A549 (cell line): ENCODE measurements around the gene PPP2R3C. TPM values are rescaled to one million over a fixed set of nuclear protein-coding genes. Genes with fewer than 3 reads are reported as not detected.
A peak's percentile ranks its signal among the peaks of the same experiment; 100 is the strongest.

Experiments used
- BCL3 ChIP-seq: fragments of >200 bp; sonication (Bioruptor Twin); formaldehyde crosslinking; IDR thresholded peaks from 3 replicates; pipeline ENCODE4 v1.6.1; 2016
- CBX8 ChIP-seq: fragments of 200-600 bp; sonication (generic); IDR thresholded peaks from 2 replicates; pipeline ENCODE4 v1.6.1; 2016
- E2F6 ChIP-seq: IDR thresholded peaks from 2 replicates; pipeline ENCODE4 v1.6.1; 2012; ENCODE audit warnings: low read depth, borderline replicate concordance
- ELK1 ChIP-seq: fragments of 150-350 bp; IDR thresholded peaks from 2 replicates; pipeline ENCODE4 v1.6.1; 2014; ENCODE audit warnings: low read depth, mild to moderate bottlenecking, low read length
- EP300 ChIP-seq, 2 experiments: fragments of >200 bp; sonication (Bioruptor Twin); formaldehyde crosslinking; IDR thresholded peaks; 2 replicates in 1 of 2; 3 replicates in 1 of 2; pipeline ENCODE4 v1.6.1; 2016 to 2017
- FOSB ChIP-seq: fragments of 250-450 bp; sonication (Bioruptor Pico); IDR thresholded peaks from 2 replicates; pipeline ENCODE4 v1.5.0; 2020; ENCODE audit warnings: mild to moderate bottlenecking, moderate library complexity
- FOSL2 ChIP-seq, 2 experiments: fragments of 450-650 bp in 1 of 2; fragments of >200 bp in 1 of 2; sonication (Bioruptor Twin) in 1 of 2; formaldehyde crosslinking; IDR thresholded peaks; 2 replicates each; pipeline versions ENCODE4 v1.5.0 to v1.6.1; 2016 to 2020; ENCODE audit warnings: mild to moderate bottlenecking in 1 of 2, moderate library complexity in 1 of 2
- HOXA7 ChIP-seq: fragments of 250-450 bp; sonication (Bioruptor Pico); IDR thresholded peaks from 2 replicates; pipeline ENCODE4 v1.5.0; 2020; ENCODE audit warnings: mild to moderate bottlenecking, moderate library complexity
- HOXB5 ChIP-seq: fragments of 250-450 bp; sonication (Bioruptor Pico); IDR thresholded peaks from 2 replicates; pipeline ENCODE4 v1.5.0; 2020; ENCODE audit warnings: mild to moderate bottlenecking, moderate library complexity
- MAFK ChIP-seq: fragments of 450-650 bp; IDR thresholded peaks from 2 replicates; pipeline ENCODE4 v1.6.1; 2014; ENCODE audit not compliant: partially characterized antibody
- MAX ChIP-seq: IDR thresholded peaks from 2 replicates; pipeline ENCODE4 v1.6.1; 2012
- MAZ ChIP-seq: fragments of 150-350 bp; IDR thresholded peaks from 2 replicates; pipeline ENCODE4 v1.6.1; 2014; ENCODE audit warnings: antibody characterized with exemption, low read depth, low read length, borderline replicate concordance
- MYC ChIP-seq: IDR thresholded peaks from 2 replicates; pipeline ENCODE4 v1.6.1; 2012; ENCODE audit warnings: mild to moderate bottlenecking, inconsistent platforms, low read length, improper control_type of control experiment, borderline replicate concordance
- NFE2L2 ChIP-seq: fragments of 150-350 bp; conservative IDR thresholded peaks from 2 replicates; pipeline ENCODE4 v1.6.1; 2014; ENCODE audit warnings: low read length
- NR3C1 ChIP-seq: fragments of >200 bp; sonication (Bioruptor Twin); formaldehyde crosslinking; IDR thresholded peaks from 3 replicates; pipeline ENCODE4 v1.6.1; 2017
- PHF8 ChIP-seq: fragments of 200-600 bp; sonication (generic); IDR thresholded peaks from 2 replicates; pipeline ENCODE4 v1.6.1; 2016; ENCODE audit warnings: low read depth, mild to moderate bottlenecking, antibody characterized with exemption, moderate library complexity, borderline replicate concordance
- POLR2AphosphoS2 ChIP-seq: conservative IDR thresholded peaks from 2 replicates; pipeline ENCODE4 v1.6.1; 2012; ENCODE audit warnings: low read length, improper control_type of control experiment, inconsistent platforms
- RAD21 ChIP-seq, 2 experiments: fragments of >200 bp in 1 of 2; sonication (Bioruptor Twin) in 1 of 2; formaldehyde crosslinking in 1 of 2; IDR thresholded peaks in 1 of 2; conservative IDR thresholded peaks in 1 of 2; 2 replicates in 1 of 2; 3 replicates in 1 of 2; pipeline ENCODE4 v1.6.1; 2012 to 2018; ENCODE audit warnings: inconsistent platforms in 1 of 2
- RARB ChIP-seq: fragments of 250-450 bp; sonication (Bioruptor Pico); IDR thresholded peaks from 2 replicates; pipeline ENCODE4 v1.8.0; 2021; ENCODE audit warnings: mild to moderate bottlenecking, moderate library complexity
- TP53 ChIP-seq: fragments of 250-450 bp; sonication (Bioruptor Pico); IDR thresholded peaks from 2 replicates; pipeline ENCODE4 v1.5.0; 2021; ENCODE audit warnings: mild to moderate bottlenecking, moderate library complexity
- ZNF302 ChIP-seq: fragments of 250-450 bp; sonication (Bioruptor Pico); IDR thresholded peaks from 2 replicates; pipeline ENCODE4 v1.9.0; 2021; ENCODE audit warnings: inconsistent platforms, mild to moderate bottlenecking, moderate library complexity
- polyA plus RNA-seq, 4 experiments: library from polyadenylated mRNA; depleted of rRNA in 3 of 4; stranded (reverse); fragments of >200 nt; fragmentation: RNase III in 1 of 4; extraction: RNeasy Plus Mini Kit Qiagen cat#74134 plus additional on column Dnase treatment in 1 of 4; gene quantifications; 2 replicates in 3 of 4; 3 replicates in 1 of 4; pipeline ENCODE4 v1.2.3, GENCODE V29; 2011 to 2017
- TF ChIP-seq, protein P1 (sequence below): fragments of >200 bp; sonication (Bioruptor Twin); formaldehyde crosslinking; IDR thresholded peaks from 2 replicates; pipeline ENCODE4 v1.6.1; 2016
- TF ChIP-seq, protein P2 (sequence below): IDR thresholded peaks from 2 replicates; pipeline ENCODE4 v1.6.1; 2012
- TF ChIP-seq, protein P3 (sequence below): fragments of 250-450 bp; sonication (Bioruptor Pico); IDR thresholded peaks from 2 replicates; pipeline ENCODE4 v1.5.0; 2020; ENCODE audit warnings: low read depth, mild to moderate bottlenecking, moderate library complexity

The PPP2R3C gene
- polyA plus RNA-seq, 2 of the 4 experiments (the other 2 are of a cell fraction): 19.2 to 32.1 TPM

DNA sequence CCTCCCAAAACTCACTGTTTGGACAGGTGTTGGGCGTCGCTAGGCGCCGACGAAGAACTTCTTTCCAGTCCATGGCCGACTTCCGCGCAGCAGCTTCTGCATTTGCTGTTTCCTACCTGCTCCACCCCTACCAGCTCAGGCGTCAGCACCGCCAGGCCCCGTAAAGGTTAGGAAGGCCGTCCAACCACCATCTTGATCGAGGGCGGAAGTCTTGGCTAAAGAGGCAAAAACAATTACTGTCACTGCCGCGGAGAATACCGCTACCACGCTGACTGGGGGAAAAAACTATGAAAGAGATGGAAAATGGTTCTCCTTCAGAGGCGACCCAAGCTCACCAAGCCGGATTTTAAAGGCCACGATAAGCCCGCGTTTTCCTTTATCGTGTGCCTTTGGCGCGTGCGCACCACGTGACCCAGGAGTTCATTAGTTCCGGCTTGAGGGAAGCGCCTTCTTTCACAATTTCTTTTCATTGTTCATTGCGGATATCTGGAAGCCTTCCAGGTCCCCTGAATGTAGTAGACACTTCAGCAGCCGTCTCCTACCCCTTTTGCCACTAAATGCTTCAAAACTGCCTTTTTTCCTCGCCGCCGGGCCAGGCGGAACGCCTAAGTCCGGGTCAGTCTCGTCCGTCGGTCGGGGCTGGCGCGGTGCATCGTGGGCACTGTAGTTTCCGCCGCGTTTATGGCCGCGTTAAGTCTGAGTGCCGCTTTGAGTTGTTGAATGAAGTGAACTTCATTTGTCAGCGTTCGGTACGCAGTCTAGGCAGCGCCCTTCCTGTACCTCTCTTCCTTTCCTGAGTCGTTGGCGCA lies at the start of gene PPP2R3C, which contains the start of gene PRORP (continued):
- no peak for TF ChIP-seq NR3C1
- TF ChIP-seq, protein P1, sequence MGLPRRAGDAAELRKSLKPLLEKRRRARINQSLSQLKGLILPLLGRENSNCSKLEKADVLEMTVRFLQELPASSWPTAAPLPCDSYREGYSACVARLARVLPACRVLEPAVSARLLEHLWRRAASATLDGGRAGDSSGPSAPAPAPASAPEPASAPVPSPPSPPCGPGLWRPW: no peak
- TF ChIP-seq TP53: peak; percentile 67; the same call in 1 of the 2 replicates
- peak; percentile 90 for TF ChIP-seq HOXB5 (CRISPR knock-in tag)
- peak; percentile 90 for TF ChIP-seq MYC
- peak; percentile 69; the same call in 1 of the 2 replicates for TF ChIP-seq HOXA7 (CRISPR knock-in tag)
- no peak for TF ChIP-seq MAFK
- peak; percentile 8; the same call in 1 of the 3 replicates for TF ChIP-seq BCL3
- peak; percentile 61; the same call in 1 of the 2 replicates for TF ChIP-seq ZNF302 (CRISPR knock-in tag)
- TF ChIP-seq ELK1: no peak
- TF ChIP-seq POLR2AphosphoS2: no peak
- TF ChIP-seq, protein P2, sequence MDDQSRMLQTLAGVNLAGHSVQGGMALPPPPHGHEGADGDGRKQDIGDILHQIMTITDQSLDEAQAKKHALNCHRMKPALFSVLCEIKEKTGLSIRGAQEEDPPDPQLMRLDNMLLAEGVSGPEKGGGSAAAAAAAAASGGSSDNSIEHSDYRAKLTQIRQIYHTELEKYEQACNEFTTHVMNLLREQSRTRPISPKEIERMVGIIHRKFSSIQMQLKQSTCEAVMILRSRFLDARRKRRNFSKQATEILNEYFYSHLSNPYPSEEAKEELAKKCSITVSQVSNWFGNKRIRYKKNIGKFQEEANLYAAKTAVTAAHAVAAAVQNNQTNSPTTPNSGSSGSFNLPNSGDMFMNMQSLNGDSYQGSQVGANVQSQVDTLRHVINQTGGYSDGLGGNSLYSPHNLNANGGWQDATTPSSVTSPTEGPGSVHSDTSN: 0 out of 2 replicates have a peak, but pooled peaks have one; percentile 10
- TF ChIP-seq EP300 (IDR thresholded peaks at IDR 0.05): no peak
- peak; percentile 88 for TF ChIP-seq E2F6
- no peak for TF ChIP-seq CBX8
- no peak for TF ChIP-seq RAD21 (conservative IDR thresholded peaks at IDR 0.05 in 1 of 2, IDR thresholded peaks at IDR 0.05 in 1 of 2)
- TF ChIP-seq, protein P3, sequence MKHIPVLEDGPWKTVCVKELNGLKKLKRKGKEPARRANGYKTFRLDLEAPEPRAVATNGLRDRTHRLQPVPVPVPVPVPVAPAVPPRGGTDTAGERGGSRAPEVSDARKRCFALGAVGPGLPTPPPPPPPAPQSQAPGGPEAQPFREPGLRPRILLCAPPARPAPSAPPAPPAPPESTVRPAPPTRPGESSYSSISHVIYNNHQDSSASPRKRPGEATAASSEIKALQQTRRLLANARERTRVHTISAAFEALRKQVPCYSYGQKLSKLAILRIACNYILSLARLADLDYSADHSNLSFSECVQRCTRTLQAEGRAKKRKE (CRISPR knock-in tag): no peak; the same call in 1 of the 2 replicates
- TF ChIP-seq PHF8: peak; percentile 68; the same call in 1 of the 2 replicates
- TF ChIP-seq FOSL2 (IDR thresholded peaks at IDR 0.05): no peak
- TF ChIP-seq FOSL2 (CRISPR knock-in tag; IDR thresholded peaks at IDR 0.05): no peak
- TF ChIP-seq MAZ: peak; percentile 46; the same call in 1 of the 2 replicates
- no peak for TF ChIP-seq NFE2L2
- no peak for TF ChIP-seq FOSB (CRISPR knock-in tag)
- peak; percentile 97 for TF ChIP-seq MAX
- 0 out of 2 replicates have a peak, but pooled peaks have one; percentile 63 for TF ChIP-seq RARB (CRISPR knock-in tag)
